Measurements from ENCODE around the gene SYTL2. TPM values are rescaled to one million over a fixed set of nuclear protein-coding genes. Genes with fewer than 3 reads are reported as not detected.

SYTL2 gene
- total and polyA plus RNA-seq, 4 donors: 24.0 to 34.7 (median 26.5) TPM

- no peak for DNase-seq (ENCODE audit: low read depth in 4 of 6, low spot score in 6 of 6)
- Histone ChIP-seq H3K27me3 (ENCODE audit: control insufficient read depth, insufficient read depth, low read length) (no peaks in the 10 kb centered on the region), H3K4me3 (ENCODE audit: low read depth, low read length) (no peak overlapping the region), H3K27ac (ENCODE audit: low read depth, low read length) (no peak overlapping the region), H3K36me3 (ENCODE audit: control insufficient read depth, insufficient read depth, low read length) (no peaks in the 10 kb centered on the region), H3K9me3 (ENCODE audit: control insufficient read depth, insufficient read depth, low read length) (no peaks in the 10 kb centered on the region), H3K4me1 (ENCODE audit: control insufficient read depth, insufficient read depth, low read length) (no peaks in the 10 kb centered on the region)
- WGBS (ENCODE audit: insufficient coverage): 80% methylated on average over 1 of the region's 6 CpGs
Observed at GRCh38 chr11:85748455-85748891, 62.5 kb downstream of the SYTL2 start.

GRCh38 chr11:85746670-85747069 is 64.3 kb downstream of the SYTL2 start:
- no peaks in the 10 kb centered on the region for H3K9me3 ChIP-seq (ENCODE audit: control insufficient read depth, insufficient read depth, low read length)
- no peak overlapping the region for H3K4me3 ChIP-seq (ENCODE audit: low read depth, low read length)
- H3K4me1 ChIP-seq (ENCODE audit: control insufficient read depth, insufficient read depth, low read length): no peaks in the 10 kb centered on the region
- WGBS (ENCODE audit: insufficient coverage): no CpG with 5 or more reads among the region's 2 CpGs
- H3K36me3 ChIP-seq (ENCODE audit: control insufficient read depth, insufficient read depth, low read length): no peaks in the 10 kb centered on the region
- no peak for DNase-seq (ENCODE audit: low read depth in 4 of 6, low spot score in 6 of 6)
- H3K27ac ChIP-seq (ENCODE audit: low read depth, low read length): no peak overlapping the region
- H3K27me3 ChIP-seq (ENCODE audit: control insufficient read depth, insufficient read depth, low read length): no peaks in the 10 kb centered on the region

- H3K27me3 ChIP-seq (ENCODE audit: control insufficient read depth, insufficient read depth, low read length): no peaks in the 10 kb centered on the region
- no peaks in the 10 kb centered on the region for H3K4me1 ChIP-seq (ENCODE audit: control insufficient read depth, insufficient read depth, low read length)
- no peaks in the 10 kb centered on the region for H3K9me3 ChIP-seq (ENCODE audit: control insufficient read depth, insufficient read depth, low read length)
- no peaks in the 10 kb centered on the region for H3K36me3 ChIP-seq (ENCODE audit: control insufficient read depth, insufficient read depth, low read length)
- H3K4me3 ChIP-seq (ENCODE audit: low read depth, low read length): no peak overlapping the region
- WGBS (ENCODE audit: insufficient coverage): 94% methylated on average over 2 of the region's 3 CpGs
- H3K27ac ChIP-seq (ENCODE audit: low read depth, low read length): no peak overlapping the region
- DNase-seq (ENCODE audit: low read depth in 4 of 6, low spot score in 6 of 6): no peak
Observed at GRCh38 chr11:85745626-85746025, 65.3 kb downstream of the SYTL2 start.

- DNase-seq (ENCODE audit: low read depth in 4 of 6, low spot score in 6 of 6): no peak
- no peaks in the 10 kb centered on the region for H3K27me3 ChIP-seq (ENCODE audit: control insufficient read depth, insufficient read depth, low read length)
- 100% methylated on average over 1 of the region's 1 CpG for WGBS (ENCODE audit: insufficient coverage)
Observed at GRCh38 chr11:85742873-85743275, 68.1 kb downstream of the SYTL2 start.

GRCh38 chr11:85742348-85742747 is 68.6 kb downstream of the SYTL2 start:
- Histone ChIP-seq H3K4me3 (ENCODE audit: low read depth, low read length) (no peak overlapping the region), H3K36me3 (ENCODE audit: control insufficient read depth, insufficient read depth, low read length) (no peaks in the 10 kb centered on the region), H3K27ac (ENCODE audit: low read depth, low read length) (no peak overlapping the region), H3K9me3 (ENCODE audit: control insufficient read depth, insufficient read depth, low read length) (no peaks in the 10 kb centered on the region), H3K27me3 (ENCODE audit: control insufficient read depth, insufficient read depth, low read length) (no peaks in the 10 kb centered on the region), H3K4me1 (ENCODE audit: control insufficient read depth, insufficient read depth, low read length) (no peaks in the 10 kb centered on the region)
- whole genome bisulfite sequencing (ENCODE audit: insufficient coverage): no CpG with 5 or more reads among the region's 4 CpGs
- no peak for DNase-seq (ENCODE audit: low read depth in 4 of 6, low spot score in 6 of 6)

More at GRCh38 chr11:85742873-85743275, 68.1 kb downstream of the SYTL2 start:
- Histone ChIP-seq H3K9me3 (ENCODE audit: control insufficient read depth, insufficient read depth, low read length) (no peaks in the 10 kb centered on the region), H3K27ac (ENCODE audit: low read depth, low read length) (no peak overlapping the region), H3K4me1 (ENCODE audit: control insufficient read depth, insufficient read depth, low read length) (no peaks in the 10 kb centered on the region), H3K36me3 (ENCODE audit: control insufficient read depth, insufficient read depth, low read length) (no peaks in the 10 kb centered on the region), H3K4me3 (ENCODE audit: low read depth, low read length) (no peak overlapping the region)

GRCh38 chr11:85740481-85741400 is 70.2 kb downstream of the SYTL2 start:
- peak in 1 of 6 donors; percentile 68 for DNase-seq (ENCODE audit: low read depth in 4 of 6, low spot score in 6 of 6)
- no peaks in the 10 kb centered on the region for H3K4me1 ChIP-seq (ENCODE audit: control insufficient read depth, insufficient read depth, low read length)
- no peak overlapping the region for H3K4me3 ChIP-seq (ENCODE audit: low read depth, low read length)
- H3K27ac ChIP-seq (ENCODE audit: low read depth, low read length): no peak overlapping the region
- H3K9me3 ChIP-seq (ENCODE audit: control insufficient read depth, insufficient read depth, low read length): no peaks in the 10 kb centered on the region
- no CpG with 5 or more reads among the region's 4 CpGs for WGBS (ENCODE audit: insufficient coverage)
- H3K36me3 ChIP-seq (ENCODE audit: control insufficient read depth, insufficient read depth, low read length): no peaks in the 10 kb centered on the region
- no peaks in the 10 kb centered on the region for H3K27me3 ChIP-seq (ENCODE audit: control insufficient read depth, insufficient read depth, low read length)

GRCh38 chr11:85737738-85738137 is 73.2 kb downstream of the SYTL2 start:
- no peaks in the 10 kb centered on the region for H3K36me3 ChIP-seq (ENCODE audit: control insufficient read depth, insufficient read depth, low read length)
- DNase-seq (ENCODE audit: low read depth in 4 of 6, low spot score in 6 of 6): no peak
- H3K4me3 ChIP-seq (ENCODE audit: low read depth, low read length): no peak overlapping the region
- H3K27me3 ChIP-seq (ENCODE audit: control insufficient read depth, insufficient read depth, low read length): no peaks in the 10 kb centered on the region
- WGBS (ENCODE audit: insufficient coverage): no CpG with 5 or more reads among the region's 2 CpGs
- H3K27ac ChIP-seq (ENCODE audit: low read depth, low read length): no peak overlapping the region
- H3K4me1 ChIP-seq (ENCODE audit: control insufficient read depth, insufficient read depth, low read length): no peaks in the 10 kb centered on the region
- H3K9me3 ChIP-seq (ENCODE audit: control insufficient read depth, insufficient read depth, low read length): no peaks in the 10 kb centered on the region

GRCh38 chr11:85735876-85736460 is 75.0 kb downstream of the SYTL2 start:
- Histone ChIP-seq H3K27me3 (ENCODE audit: control insufficient read depth, insufficient read depth, low read length) (no peaks in the 10 kb centered on the region), H3K9me3 (ENCODE audit: control insufficient read depth, insufficient read depth, low read length) (no peaks in the 10 kb centered on the region), H3K4me3 (ENCODE audit: low read depth, low read length) (no peak overlapping the region), H3K27ac (ENCODE audit: low read depth, low read length) (no peak overlapping the region), H3K4me1 (ENCODE audit: control insufficient read depth, insufficient read depth, low read length) (no peaks in the 10 kb centered on the region), H3K36me3 (ENCODE audit: control insufficient read depth, insufficient read depth, low read length) (no peaks in the 10 kb centered on the region)
- DNase-seq (ENCODE audit: low read depth in 4 of 6, low spot score in 6 of 6): no peak
- 92% methylated on average over 2 of the region's 5 CpGs for WGBS (ENCODE audit: insufficient coverage)

- no peaks in the 10 kb centered on the region for H3K4me1 ChIP-seq (ENCODE audit: control insufficient read depth, insufficient read depth, low read length)
- H3K36me3 ChIP-seq (ENCODE audit: control insufficient read depth, insufficient read depth, low read length): no peaks in the 10 kb centered on the region
- no peak for DNase-seq (ENCODE audit: low read depth in 4 of 6, low spot score in 6 of 6)
- no peak overlapping the region for H3K27ac ChIP-seq (ENCODE audit: low read depth, low read length)
- H3K4me3 ChIP-seq (ENCODE audit: low read depth, low read length): no peak overlapping the region
- H3K27me3 ChIP-seq (ENCODE audit: control insufficient read depth, insufficient read depth, low read length): no peaks in the 10 kb centered on the region
- H3K9me3 ChIP-seq (ENCODE audit: control insufficient read depth, insufficient read depth, low read length): no peaks in the 10 kb centered on the region
Observed at GRCh38 chr11:85732965-85733364, 78.0 kb downstream of the SYTL2 start.

- H3K27me3 ChIP-seq (ENCODE audit: control insufficient read depth, insufficient read depth, low read length): no peaks in the 10 kb centered on the region
- no peak overlapping the region for H3K4me3 ChIP-seq (ENCODE audit: low read depth, low read length)
- no peaks in the 10 kb centered on the region for H3K4me1 ChIP-seq (ENCODE audit: control insufficient read depth, insufficient read depth, low read length)
- DNase-seq (ENCODE audit: low read depth in 4 of 6, low spot score in 6 of 6): no peak
- no peaks in the 10 kb centered on the region for H3K9me3 ChIP-seq (ENCODE audit: control insufficient read depth, insufficient read depth, low read length)
- no peaks in the 10 kb centered on the region for H3K36me3 ChIP-seq (ENCODE audit: control insufficient read depth, insufficient read depth, low read length)
- WGBS (ENCODE audit: insufficient coverage): 63% methylated on average over 3 of the region's 3 CpGs
- H3K27ac ChIP-seq (ENCODE audit: low read depth, low read length): no peak overlapping the region
Observed at GRCh38 chr11:85726381-85726780, 84.6 kb downstream of the SYTL2 start.

Measured in spinal cord (tissue), 10 donors.